ENCODE measurements around the gene DLG1. TPM values are rescaled to one million over a fixed set of nuclear protein-coding genes. Genes with fewer than 3 reads are reported as not detected.

The DLG1 gene
- total RNA-seq, 1 experiment from 2014 or later, result 89.8 TPM

- Histone ChIP-seq H3K27me3 (ENCODE audit: insufficient read depth, low read length) (no peaks in the 10 kb centered on the region), H3K27ac (ENCODE audit: low read depth, low read length) (no peak overlapping the region), H3K79me2 (ENCODE audit: insufficient read depth, low read length) (no peaks in the 10 kb centered on the region), H4K20me1 (ENCODE audit: insufficient read depth) (no peaks in the 10 kb centered on the region), H3K4me3 (replicated peaks in 1 of 2; ENCODE audit: low read depth in 1 of 2, low read length in 2 of 2) (no peak overlapping the region), H3K9me3 (ENCODE audit: control insufficient read depth in 1 of 2, insufficient read depth in 1 of 2, low read depth in 1 of 2, low read length in 2 of 2) (no peaks in the 10 kb centered on the region), H3K9me2 (ENCODE audit: insufficient read depth) (no peaks in the 10 kb centered on the region), H3K4me2 (ENCODE audit: low read length) (no peak overlapping the region), H2AFZ (ENCODE audit: low read depth, low read length, poor library complexity, severe bottlenecking) (no peak overlapping the region), H3K9ac (ENCODE audit: low read length) (no peak overlapping the region), H3K36me3 (ENCODE audit: control insufficient read depth in 1 of 2, insufficient read depth in 2 of 2, low read length in 2 of 2) (no peaks in the 10 kb centered on the region), H3K4me1 (ENCODE audit: control insufficient read depth in 1 of 2, insufficient read depth in 2 of 2, low read length in 2 of 2) (peaks cover 0 to 8% of the 10 kb centered on the region in 2 experiments; a peak in 1 of 4 replicates)
- DNase-seq (ENCODE audit: low read depth, low spot score), result no peak
- POLR2A ChIA-PET, result no interaction called here
- intact Hi-C loops (cut with micrococcal nuclease), result no loop called here
- ATAC-seq, result no peak
- TF ChIP-seq YY1 (IDR thresholded peaks at IDR 0.05; ENCODE audit: extremely low read depth, insufficient replicate concordance, low read depth, low read length) (no peak), EZH2 (IDR thresholded peaks at IDR 0.05) (no peak), SIN3A (IDR thresholded peaks at IDR 0.05; ENCODE audit: low read depth) (no peak), MAX (IDR thresholded peaks at IDR 0.05) (no peak), SRF (IDR thresholded peaks at IDR 0.05; ENCODE audit: low read depth) (no peak), ATF3 (IDR thresholded peaks at IDR 0.05) (no peak), CEBPB (IDR thresholded peaks at IDR 0.05; ENCODE audit: low read depth) (no peak), REST (IDR thresholded peaks at IDR 0.05; ENCODE audit: low read depth) (no peak)
- RAD21 ChIA-PET (ENCODE audit: low non-redundant PET in 1 of 2, low total read pairs in 2 of 2, uncharacterized antibody in 2 of 2, unreplicated experiment in 2 of 2), result no interaction called here
- BruUV-seq (replicated peaks), result TSS peak; percentile 23
- CTCF ChIA-PET, result no interaction called here
These were observed 279.4 kb downstream of the DLG1 start for GRCh38 chr3:197019021-197019420.

Data from HCT116 (cell line).